Fibroblast of peridontal ligament (primary cell): ENCODE measurements around the gene RPS6KA2.
"Not testable (repeated sequence)": the region's sequence is repeated elsewhere in the genome, so short reads cannot be mapped to it uniquely, and the experiment has no call there.

Experiments
- DNase-seq: peaks from one replicate; pipeline ENCODE4 v3.0.0-alpha.2; 2010; ENCODE audit errors: extremely low read depth

Gene RPS6KA2

GRCh38 chr6:166530211-166531095 is 96.6 kb downstream of the RPS6KA2 start:
- DNase-seq = no peak

- DNase-seq = peak; percentile 27
Observed at GRCh38 chr6:166529586-166529985, 97.5 kb downstream of the RPS6KA2 start.

- DNase-seq = not testable (repeated sequence)
Observed at GRCh38 chr6:166529058-166529457, 98.0 kb downstream of the RPS6KA2 start.

GRCh38 chr6:166527849-166528248 is 99.2 kb downstream of the RPS6KA2 start:
- DNase-seq = no peak

GRCh38 chr6:166526937-166527336 is 100.1 kb downstream of the RPS6KA2 start:
- no peak for DNase-seq

GRCh38 chr6:166525567-166525966 is 101.5 kb downstream of the RPS6KA2 start:
- DNase-seq = no peak

GRCh38 chr6:166523782-166524559 is 103.1 kb downstream of the RPS6KA2 start:
- no peak for DNase-seq

GRCh38 chr6:166520905-166521834 is 105.9 kb downstream of the RPS6KA2 start:
- no peak for DNase-seq

- no peak for DNase-seq
Observed at GRCh38 chr6:166516251-166516884, 110.7 kb downstream of the RPS6KA2 start.

- DNase-seq = peak; percentile 68
Observed at GRCh38 chr6:166515072-166515810, 111.8 kb downstream of the RPS6KA2 start.

GRCh38 chr6:166514196-166514595 is 112.9 kb downstream of the RPS6KA2 start:
- DNase-seq = no peak

- no peak for DNase-seq
Observed at GRCh38 chr6:166512567-166512966, 114.5 kb downstream of the RPS6KA2 start.

- no peak for DNase-seq
Observed at GRCh38 chr6:166511316-166511715, 115.7 kb downstream of the RPS6KA2 start.

GRCh38 chr6:166509193-166509592 is 117.9 kb downstream of the RPS6KA2 start:
- no peak for DNase-seq

- no peak for DNase-seq
Observed at GRCh38 chr6:166508726-166509125, 118.3 kb downstream of the RPS6KA2 start.

- DNase-seq = no peak
Observed at GRCh38 chr6:166507809-166508564, 119.1 kb downstream of the RPS6KA2 start.

GRCh38 chr6:166507380-166507779 is 119.7 kb downstream of the RPS6KA2 start:
- no peak for DNase-seq

- no peak for DNase-seq
Observed at GRCh38 chr6:166505133-166505905, 121.7 kb downstream of the RPS6KA2 start.

- no peak for DNase-seq
Observed at GRCh38 chr6:166504100-166504499, 123.0 kb downstream of the RPS6KA2 start.
